CD4-positive, alpha-beta T cell treated with Interferon alpha-2 for 1 hour (primary cell): ENCODE measurements around the gene TBCCD1.

ENCODE experiments used
- DNase-seq, 2 donors: peaks; one replicate each; pipeline ENCODE4 v3.0.0-alpha.2; 2020 to 2022

TBCCD1 gene

GRCh38 chr3:186567072-186567921 lies at the start of gene TBCCD1:
TBCCD1 (minus strand) TSS chr3:186567339; CDS start chr3:186564329, 3,010 bp downstream.
- DNase-seq: peak; percentile 93 to 97

- DNase-seq: no peak
Observed at GRCh38 chr3:186616299-186616617, 49.1 kb upstream of the TBCCD1 start.

GRCh38 chr3:186614597-186615483 lies 47.7 kb upstream of the TBCCD1 start:
- DNase-seq: peak; percentile 66 to 81

- no peak for DNase-seq
Observed at GRCh38 chr3:186614266-186614596, 47.1 kb upstream of the TBCCD1 start.

- DNase-seq: no peak
Observed at GRCh38 chr3:186613637-186614265, 46.6 kb upstream of the TBCCD1 start.

GRCh38 chr3:186612721-186613636 lies 45.8 kb upstream of the TBCCD1 start, which contains the start of gene AHSG:
AHSG (plus strand) TSS chr3:186613060; CDS start chr3:186613142, 82 bp downstream.
- DNase-seq: no peak

GRCh38 chr3:186612065-186612464 lies 44.9 kb upstream of the TBCCD1 start:
- DNase-seq: no peak

GRCh38 chr3:186609247-186609868 lies 42.2 kb upstream of the TBCCD1 start:
- no peak for DNase-seq

GRCh38 chr3:186608624-186609215 lies 41.6 kb upstream of the TBCCD1 start:
- no peak for DNase-seq

GRCh38 chr3:186605561-186606545 lies 38.7 kb upstream of the TBCCD1 start:
- no peak for DNase-seq

- DNase-seq: no peak
Observed at GRCh38 chr3:186605078-186605477, 37.9 kb upstream of the TBCCD1 start.

- no peak for DNase-seq
Observed at GRCh38 chr3:186603159-186603558, 36.0 kb upstream of the TBCCD1 start.

- DNase-seq: no peak
Observed at GRCh38 chr3:186600896-186601295, 33.8 kb upstream of the TBCCD1 start.

- DNase-seq: no peak
Observed at GRCh38 chr3:186599785-186600166, 32.6 kb upstream of the TBCCD1 start.

- no peak for DNase-seq
Observed at GRCh38 chr3:186599142-186599784, 32.1 kb upstream of the TBCCD1 start.

GRCh38 chr3:186598794-186599141 lies 31.6 kb upstream of the TBCCD1 start:
- no peak for DNase-seq

GRCh38 chr3:186598108-186598784 lies 31.1 kb upstream of the TBCCD1 start:
- no peak for DNase-seq

- no peak for DNase-seq
Observed at GRCh38 chr3:186596568-186597287, 29.6 kb upstream of the TBCCD1 start.
